ENCODE results near the gene C9orf78.
A peak's percentile ranks its signal among the peaks of the same experiment; 100 is the strongest.

C9orf78 gene, protein sequence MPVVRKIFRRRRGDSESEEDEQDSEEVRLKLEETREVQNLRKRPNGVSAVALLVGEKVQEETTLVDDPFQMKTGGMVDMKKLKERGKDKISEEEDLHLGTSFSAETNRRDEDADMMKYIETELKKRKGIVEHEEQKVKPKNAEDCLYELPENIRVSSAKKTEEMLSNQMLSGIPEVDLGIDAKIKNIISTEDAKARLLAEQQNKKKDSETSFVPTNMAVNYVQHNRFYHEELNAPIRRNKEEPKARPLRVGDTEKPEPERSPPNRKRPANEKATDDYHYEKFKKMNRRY

DNA sequence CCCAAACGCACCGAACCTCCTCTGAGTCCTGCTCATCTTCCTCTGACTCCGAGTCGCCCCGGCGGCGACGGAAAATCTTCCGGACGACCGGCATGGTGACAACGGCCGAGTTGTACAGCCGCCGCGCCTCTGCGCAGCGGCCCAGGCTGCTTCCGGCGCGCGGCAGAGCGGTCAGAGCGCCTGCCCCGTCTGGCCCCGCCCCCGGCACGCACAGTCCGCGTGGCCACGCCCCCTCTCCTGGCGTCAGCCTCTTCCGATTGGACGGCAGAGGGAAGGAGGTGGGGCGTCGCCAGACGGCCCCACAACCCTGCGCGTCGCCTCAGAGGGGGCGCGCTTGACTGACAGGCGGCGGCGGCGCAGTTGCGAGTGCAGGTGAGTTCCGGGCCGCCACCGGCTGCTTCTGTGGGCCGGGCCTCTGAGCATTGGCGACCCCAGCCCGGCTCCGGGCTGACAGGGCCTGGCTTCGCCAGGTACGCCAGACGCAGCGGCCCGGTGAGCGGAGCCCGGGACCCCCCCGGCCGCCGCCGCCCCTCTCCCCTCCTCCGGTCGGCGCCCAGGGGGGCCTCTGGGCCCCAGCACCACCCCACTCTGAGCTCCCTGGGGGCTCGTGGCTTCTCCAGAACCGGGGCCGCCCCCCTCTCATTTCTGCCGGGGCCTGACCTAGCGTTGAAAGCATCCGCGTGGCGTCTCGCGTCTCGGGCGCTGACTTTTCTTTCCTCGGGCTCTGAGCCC is at the start of gene C9orf78, which contains the start of gene USP20:
C9orf78 (minus strand) TSS at position 148 of the 732 bp plus-strand sequence; CDS start at position 94, 54 bp downstream.
USP20 (plus strand) TSS at position 331 of the 732 bp plus-strand sequence. CDS start 17,098 bp downstream, outside the sequence.
- DNase-seq = peak; percentile 98

DNA sequence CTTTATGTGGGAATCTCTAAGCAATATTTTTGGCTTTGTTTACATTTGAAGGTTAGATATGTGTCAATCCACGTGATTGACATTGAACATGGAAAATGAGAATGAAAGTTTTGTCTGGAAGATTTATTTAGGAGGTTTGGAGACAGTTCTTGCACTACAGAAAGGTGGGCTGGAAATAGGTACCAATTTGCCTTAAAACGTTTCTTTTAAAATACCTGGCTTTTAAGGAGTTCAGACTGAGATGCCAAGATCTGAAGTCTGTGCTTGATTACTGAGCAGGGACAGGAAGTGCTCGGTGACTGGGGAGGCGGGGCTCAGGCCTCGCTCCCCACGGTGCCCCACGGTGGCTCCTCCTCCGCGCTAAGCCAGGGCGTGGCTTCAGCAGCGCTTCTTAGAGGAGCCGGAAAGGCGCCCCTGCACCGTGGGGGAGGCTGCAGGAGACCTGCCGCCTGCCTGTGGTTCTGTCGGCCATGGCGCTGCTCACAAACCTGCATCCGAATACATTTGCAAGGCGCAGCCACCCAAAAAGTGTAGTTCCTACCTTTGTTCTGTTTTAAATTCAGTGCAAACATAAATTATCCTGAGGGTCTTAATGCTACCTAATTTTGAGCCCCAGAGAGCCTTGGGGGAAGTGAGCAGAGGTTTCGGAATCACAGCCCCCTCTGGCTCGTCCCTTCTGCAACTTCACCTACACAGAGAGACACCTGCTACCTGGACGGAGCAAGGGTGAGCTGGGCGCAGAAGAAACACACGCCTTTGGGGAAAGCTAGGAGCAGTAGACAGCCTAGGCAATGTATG is 49.3 kb upstream of the C9orf78 start:
- peak; percentile 89 for DNase-seq

DNA sequence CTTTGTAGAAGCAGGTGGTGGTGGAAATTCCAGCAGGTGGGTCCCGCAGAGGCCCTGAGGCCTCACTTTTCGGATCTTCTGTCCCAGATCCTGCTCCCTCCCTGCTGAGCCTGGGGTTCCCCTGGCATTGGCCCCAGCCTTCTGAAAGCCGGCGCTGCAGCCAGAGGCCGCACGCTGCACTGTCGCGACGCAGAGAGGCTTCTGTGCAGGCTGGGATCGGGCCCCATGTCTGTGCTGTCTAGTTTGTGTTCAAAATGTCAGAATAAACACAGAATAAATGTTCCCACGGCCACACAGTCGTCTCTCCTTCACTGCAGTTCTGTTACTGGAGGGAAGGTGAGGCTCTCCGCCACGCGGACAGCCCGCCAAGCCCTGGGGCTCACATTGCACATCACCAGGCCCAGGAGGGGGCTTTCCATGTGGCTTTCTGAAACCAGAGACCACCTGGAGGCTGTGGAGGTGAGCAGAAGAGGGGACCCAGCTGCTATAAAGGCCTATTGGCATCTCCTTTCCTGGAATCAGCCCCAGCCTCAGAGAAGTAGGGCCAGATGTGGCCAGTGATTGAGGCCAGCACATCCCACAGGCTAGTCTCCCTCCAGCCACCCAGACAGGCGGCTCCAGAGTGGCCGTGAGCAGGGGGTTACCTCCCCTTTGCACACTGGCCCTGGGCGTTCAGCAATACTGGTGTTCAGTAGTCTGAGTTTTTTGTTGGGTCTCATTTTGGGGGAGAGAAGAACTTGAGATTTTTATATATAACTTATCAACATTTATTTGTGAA is 46.7 kb upstream of the C9orf78 start:
- no peak for DNase-seq

DNA sequence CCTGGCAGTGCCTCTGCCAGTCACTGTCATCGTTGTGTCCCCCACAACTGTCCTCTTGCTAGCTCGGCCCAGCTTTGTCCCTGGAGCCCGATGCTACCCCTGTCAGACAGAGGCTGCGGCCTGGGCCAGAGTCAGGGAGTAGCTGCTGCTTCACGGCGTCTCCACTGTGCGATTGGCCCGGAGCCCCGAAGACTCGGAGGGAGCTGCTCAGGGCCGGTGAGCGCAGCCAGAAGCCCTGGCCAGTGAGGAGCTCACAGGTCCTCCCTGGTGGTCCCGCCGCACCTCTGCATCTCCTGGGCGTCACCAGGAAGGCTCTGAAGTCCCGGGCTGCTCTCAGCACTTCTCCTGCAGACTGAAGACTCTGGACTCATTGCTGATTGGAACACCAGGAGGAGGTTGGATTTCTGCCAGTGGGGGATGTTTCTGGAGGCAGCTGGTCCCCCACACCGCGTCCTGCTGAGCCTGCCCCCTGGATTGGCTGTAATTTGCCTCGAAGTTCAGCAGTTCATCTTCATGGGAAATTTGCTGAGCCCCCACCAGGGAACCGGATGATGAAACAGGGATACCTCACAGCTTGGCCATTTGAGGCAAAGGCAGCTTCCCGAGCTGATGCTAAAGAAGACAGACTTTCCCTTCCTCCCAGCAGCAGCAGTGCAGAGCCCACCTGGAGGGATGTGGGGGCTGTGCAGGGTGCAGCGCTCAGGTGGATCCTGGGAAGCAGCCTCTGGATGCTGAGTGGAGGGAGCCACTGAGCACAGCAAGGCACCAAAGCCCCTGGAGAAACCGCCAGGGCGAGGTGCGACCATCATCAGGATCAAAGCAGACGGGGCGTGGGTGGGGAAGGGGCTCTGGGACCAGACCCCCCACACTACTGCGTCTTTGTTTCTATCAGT is 45.8 kb upstream of the C9orf78 start:
- DNase-seq = no peak

DNA sequence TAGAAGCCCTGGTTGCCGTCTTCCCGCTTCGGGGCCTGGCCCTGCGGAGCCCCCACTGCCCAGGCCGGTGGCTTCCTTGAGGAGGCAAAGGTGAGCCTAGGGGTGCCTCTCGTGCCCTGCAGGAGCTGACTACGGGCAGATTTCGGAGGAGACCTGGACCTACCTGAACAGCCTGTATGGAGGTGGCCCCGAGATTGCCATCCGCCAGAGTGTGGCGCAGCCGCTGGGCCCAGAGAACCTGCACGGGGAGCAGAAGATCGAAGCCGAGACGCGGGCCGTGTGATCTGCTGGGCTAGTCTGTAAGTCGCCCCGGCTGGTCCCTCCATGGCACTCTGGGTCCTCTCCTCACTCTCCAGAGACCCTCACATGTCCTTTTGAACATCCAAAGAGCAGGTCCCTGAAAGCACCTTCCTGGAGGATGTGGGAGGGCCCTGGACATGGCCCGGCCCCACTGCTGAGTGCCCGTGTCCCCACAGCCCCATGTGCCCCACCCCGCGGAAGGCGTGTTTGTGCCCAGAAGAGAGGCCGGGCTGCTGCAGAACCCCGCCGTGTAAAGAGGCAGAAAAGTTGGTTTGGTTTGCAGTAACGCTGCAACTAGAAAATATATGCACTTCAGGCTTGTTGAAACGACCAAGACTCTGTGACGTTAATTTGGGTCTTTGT is 45.0 kb upstream of the C9orf78 start:
- DNase-seq = no peak

DNA sequence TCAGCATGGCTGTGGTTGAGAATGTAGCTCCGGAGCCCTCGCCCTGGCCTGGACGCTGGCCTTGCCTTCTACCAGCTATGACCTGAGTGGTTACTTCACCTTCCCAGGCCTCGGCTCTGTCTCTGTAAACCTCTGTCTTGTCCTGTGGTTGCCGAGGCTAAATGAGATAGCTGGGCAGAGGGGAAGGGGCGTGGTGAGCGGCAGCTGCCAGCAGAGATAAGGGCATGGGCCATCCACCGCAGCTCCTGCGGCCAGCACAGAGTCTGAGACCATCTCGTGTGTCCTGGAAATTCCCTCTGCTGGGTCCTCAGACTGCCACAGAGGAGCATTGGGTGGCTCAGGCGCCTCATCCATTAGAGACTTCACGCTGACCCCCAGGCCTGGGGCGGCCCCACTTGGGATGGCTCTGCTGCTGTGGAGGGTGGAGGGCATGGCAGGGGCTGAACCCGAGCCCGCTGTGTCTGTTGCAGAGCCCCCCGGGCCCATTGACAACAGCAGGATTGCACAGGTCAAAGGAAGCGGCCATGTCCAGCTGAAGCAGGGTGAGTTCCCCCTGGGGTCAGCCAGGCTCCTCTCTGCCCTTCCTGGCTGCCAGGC is 44.1 kb upstream of the C9orf78 start:
- DNase-seq = no peak

DNA sequence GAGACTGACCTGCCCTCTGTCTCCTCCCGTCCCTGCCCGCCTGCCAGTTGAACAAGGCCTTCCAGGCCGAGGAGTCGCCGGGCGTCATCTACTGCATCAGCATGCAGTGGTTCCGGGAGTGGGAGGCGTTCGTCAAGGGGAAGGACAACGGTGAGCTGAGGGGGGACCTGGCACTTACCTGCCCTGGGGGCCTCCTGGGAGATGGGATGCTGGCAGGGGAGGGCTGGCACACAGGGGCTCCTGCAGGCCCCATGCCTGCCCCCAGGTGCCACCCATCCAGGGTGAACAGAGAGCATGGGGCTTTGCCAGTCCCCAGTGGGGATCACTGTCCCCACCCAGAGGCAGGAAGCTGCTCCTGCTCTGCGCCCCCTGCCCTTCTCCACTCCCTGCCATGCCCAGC is 43.2 kb upstream of the C9orf78 start:
- DNase-seq = no peak

DNA sequence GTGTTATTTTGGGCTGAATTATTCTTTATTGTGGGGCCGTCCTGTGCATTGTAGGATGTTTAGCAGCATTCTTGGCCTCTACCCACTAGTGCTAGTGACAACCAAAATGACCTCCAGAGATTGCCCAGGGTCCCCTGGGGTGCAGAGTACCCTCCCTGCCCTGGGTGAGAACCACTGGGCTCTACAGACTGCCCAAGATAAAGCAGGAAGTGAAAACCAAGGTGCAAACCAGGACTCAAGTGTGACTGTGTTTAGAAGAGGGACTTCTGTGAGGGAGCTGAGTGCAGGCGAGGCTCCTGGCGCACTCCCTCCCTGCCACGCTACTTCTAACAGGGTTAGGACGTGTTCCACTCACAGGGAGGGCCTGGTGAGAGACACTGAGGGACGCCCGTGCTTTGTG is 41.7 kb upstream of the C9orf78 start:
- DNase-seq = no peak

DNA sequence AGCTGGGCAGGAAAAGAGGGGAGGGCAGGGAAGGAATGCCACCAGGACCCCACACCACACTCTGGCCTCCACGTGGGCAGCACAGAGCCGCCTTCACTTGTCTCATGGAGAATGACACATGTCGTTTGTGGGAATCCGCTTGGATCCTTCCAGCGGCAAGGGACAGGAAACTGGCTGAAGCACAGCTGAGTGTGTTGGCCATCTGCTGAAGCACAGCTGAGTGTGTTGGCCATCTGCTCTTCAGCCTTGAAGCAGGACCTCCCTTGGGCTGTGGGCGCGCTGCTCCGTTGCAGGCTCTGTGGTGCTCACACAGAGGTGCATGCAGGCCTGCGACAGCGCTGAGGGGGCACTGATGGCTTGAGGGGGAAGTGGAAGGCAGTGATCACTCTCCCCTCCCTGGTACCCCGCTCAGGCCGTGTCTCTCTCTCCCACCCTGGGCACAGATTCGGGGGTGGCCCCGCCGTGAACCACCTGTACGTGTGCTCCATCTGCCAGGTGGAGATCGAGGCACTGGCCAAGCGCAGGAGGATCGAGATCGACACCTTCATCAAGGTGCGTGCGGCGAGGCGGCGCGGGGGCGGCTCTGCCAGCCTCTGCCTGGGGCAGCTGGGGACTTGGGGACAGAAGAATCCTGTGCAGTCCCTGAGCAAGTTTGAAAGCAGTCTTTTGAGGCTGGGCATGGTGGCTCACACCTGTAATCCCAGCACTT is 40.8 kb upstream of the C9orf78 start:
- no peak for DNase-seq

DNA sequence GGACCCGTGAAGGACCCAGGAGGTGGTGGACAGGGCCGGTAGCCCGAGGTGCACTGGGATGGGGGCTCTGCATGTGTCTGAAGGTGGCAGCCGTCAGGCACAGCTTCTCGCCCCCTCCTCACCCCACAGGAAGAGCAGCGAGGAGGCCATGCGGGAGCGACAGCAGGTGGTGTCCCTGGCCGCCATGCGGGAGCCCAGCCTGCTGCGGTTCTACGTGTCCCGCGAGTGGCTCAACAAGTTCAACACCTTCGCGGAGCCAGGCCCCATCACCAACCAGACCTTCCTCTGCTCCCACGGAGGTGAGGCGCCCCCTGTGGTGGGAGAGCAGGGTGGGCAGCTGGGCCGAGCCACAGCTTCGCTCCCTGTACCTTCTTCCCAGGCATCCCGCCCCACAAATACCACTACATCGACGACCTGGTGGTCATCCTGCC is 40.1 kb upstream of the C9orf78 start:
- no peak for DNase-seq

DNA sequence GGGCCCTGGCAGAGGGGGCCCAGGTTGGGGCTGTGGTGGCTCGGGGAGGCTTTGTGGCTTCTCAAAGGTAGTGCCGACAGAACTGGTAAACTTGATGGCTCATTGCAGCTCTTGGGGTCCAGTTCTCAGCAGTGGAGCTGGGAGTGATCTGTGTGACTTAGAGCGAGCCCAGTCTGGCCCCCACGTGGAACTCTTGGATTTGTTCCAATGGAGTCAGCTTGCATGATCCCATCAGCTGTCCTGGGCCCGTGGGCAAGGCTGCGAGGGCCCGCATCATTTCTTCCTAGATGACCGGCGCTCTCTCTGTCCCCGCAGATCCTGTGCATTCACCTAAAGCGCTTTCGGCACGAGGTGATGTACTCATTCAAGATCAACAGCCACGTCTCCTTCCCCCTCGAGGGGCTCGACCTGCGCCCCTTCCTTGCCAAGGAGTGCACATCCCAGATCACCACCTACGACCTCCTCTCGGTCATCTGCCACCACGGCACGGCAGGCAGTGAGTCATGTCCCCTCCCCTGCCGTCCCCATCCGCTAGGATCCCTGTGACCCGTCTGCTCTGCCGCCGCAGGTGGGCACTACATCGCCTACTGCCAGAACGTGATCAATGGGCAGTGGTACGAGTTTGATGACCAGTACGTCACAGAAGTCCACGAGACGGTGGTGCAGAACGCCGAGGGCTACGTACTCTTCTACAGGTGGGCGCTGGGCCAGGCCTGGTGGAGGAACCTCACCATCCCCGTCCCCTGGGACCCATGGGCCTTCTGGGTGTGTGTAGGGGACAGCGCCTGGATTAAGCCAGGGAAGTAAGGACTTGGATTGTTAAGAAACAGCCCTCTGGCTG is 39.4 kb upstream of the C9orf78 start:
- DNase-seq = no peak

DNA sequence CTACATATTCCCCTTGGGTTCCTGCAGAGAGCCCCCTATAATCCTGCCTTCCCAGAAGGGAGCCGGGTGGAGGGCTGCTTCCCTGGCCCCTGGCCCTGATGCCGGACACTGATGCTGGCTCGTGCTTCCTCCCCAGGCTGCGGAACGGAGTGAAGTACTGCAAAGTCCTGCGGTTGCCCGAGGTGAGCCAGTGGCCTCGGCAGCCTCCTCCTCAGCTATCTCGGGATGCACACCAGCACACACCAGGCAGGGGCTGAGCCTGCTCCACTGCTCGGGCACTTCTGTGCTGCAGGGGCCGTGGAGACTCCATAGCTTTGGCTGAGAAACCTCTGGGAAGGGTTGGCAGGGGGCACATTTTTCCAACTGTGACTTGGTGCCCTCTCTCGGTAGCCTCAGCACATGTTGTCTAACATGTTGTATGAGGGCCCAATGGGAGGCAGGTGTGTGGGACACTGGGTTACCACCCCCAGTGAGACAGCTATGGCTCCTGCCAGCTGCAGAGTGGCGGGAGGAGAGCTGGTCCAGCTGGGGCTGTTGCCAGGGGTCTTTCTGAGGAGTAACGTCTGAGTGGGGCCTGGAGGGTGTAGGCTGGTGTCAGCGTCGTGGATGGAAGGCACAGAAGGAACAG is 38.6 kb upstream of the C9orf78 start:
- DNase-seq = no peak

DNA sequence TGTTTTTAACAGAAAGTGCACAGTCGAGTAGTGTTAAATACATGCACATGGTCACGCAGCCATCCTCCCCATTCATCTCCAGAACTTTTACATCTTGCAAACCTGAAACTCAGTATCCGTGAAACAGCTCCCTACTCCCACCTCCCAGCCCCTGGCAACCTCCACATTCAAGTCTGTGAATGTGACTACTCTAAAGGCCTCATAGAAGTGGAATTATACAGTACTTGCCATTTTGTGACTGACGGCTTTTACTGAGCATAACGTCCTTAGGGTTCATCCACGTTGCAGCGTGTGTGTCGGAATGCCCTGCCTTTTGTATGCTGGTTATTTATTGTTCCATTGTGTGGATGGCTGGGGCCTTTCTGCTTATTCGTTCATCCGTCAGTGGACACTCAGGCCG is 36.0 kb upstream of the C9orf78 start:
- DNase-seq = no peak

DNA sequence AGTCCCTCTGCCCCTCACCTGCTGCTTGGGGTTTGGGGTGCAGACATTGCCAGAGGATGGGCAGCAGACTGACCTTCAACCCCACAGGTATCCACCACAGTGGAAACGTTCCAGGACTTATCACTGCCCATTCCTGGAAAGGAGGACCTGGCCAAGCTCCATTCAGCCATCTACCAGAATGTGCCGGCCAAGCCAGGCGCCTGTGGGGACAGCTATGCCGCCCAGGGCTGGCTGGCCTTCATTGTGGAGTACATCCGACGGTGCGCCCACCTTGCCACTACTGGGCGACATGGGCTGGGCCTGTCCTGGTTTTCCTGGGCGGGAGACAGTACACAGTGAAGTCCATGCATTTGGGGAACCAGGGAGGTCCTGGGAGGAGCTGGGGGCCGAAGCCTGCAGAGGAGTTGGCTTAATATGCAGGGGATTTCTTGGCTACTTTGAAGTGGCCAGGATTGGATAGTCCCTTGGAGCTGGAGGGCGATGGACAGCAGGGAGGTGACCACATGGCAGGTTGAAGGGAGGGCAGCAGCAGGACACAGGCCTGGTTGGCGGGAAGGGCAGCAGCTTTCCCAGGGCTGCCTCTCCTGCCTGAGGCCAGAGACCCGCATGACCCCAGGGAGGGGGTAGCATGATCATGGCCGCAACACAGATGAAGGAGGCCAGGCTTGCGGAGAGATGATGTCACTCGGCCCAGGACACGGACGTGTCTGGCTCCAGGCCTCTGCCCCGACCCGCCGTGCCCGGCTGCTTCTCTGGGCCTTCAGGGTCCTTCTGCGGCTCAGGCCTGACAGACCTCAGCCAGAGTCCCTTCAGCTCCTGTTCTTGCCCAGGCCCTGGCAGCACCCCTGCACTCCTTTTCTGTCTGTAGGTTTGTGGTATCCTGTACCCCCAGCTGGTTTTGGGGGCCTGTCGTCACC is 34.8 kb upstream of the C9orf78 start:
- no peak for DNase-seq

DNA sequence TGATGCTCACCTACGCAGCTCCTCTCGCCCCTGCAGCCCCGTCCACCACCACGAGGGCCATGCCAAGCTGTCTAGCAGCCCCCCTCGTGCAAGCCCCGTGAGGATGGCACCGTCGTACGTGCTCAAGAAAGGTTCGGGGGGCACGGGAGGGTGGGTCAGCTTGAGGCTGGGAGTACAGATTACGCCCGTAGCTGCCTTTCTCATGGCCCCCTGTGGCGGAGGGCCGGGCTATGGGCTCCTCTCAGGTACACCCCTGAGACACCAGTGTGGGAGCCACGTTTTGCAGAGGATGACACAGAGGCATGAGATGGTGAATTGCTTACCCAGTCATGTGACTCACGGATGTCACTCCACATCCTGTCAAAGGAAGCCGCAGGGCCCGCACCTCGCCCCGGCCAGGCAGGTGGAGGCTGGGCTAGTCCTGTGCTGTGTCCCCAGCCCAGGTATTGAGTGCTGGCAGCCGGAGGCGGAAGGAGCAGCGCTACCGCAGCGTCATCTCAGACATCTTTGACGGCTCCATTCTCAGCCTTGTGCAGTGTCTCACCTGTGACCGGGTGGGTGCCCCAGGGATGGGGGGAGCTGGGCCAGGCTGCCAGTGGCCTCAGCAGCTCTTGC is 33.9 kb upstream of the C9orf78 start:
- DNase-seq = no peak

DNA sequence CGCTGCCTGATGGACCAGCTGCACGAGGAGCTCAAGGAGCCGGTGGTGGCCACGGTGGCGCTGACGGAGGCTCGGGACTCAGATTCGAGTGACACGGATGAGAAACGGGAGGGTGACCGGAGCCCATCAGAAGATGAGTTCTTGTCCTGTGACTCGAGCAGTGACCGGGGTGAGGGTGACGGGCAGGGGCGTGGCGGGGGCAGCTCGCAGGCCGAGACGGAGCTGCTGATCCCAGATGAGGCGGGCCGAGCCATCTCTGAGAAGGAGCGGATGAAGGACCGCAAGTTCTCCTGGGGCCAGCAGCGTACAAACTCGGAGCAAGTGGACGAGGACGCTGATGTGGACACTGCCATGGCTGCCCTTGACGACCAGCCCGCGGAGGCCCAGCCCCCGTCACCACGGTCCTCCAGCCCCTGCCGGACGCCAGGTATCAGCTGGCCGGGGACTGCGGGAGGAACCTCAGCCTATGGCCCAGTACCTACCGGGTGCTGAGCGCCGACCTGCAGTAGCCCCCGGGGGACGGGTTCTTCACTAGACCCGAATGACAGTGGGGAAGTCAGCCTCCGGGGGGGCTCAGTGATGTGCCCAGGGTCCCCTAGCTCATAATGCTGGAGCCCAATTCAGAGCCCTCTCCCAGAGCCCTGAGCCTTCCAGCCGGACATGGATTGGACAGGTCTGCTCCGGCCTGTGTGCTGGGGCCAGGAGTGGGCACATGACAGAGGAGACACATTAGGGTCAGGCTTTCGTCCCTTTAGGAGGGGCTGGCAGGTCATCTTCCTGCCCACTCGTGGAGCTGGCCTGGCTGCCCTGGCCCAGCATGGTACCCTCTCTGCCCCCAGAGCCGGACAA is 33.2 kb upstream of the C9orf78 start:
- no peak for DNase-seq
